ENCODE measurements around the gene STRA8.

Gene STRA8

DNA sequence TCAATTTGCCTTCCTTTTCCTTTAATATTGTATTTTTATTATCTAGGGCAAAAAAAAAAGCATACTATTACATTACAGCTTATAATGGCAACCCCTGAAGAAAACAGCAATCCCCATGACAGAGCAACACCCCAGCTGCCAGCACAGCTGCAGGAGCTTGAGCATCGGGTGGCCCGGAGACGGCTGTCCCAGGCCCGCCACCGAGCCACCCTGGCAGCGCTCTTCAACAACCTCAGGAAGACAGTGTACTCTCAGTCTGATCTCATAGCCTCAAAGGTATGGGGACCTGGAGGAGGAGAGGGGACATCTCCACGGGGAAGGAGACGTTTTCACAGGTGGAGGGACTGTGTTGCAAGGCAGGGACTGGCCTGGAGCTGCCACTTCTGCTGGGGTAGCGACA is 6.8 kb downstream of the STRA8 start:
- no peak for DNase-seq

DNA sequence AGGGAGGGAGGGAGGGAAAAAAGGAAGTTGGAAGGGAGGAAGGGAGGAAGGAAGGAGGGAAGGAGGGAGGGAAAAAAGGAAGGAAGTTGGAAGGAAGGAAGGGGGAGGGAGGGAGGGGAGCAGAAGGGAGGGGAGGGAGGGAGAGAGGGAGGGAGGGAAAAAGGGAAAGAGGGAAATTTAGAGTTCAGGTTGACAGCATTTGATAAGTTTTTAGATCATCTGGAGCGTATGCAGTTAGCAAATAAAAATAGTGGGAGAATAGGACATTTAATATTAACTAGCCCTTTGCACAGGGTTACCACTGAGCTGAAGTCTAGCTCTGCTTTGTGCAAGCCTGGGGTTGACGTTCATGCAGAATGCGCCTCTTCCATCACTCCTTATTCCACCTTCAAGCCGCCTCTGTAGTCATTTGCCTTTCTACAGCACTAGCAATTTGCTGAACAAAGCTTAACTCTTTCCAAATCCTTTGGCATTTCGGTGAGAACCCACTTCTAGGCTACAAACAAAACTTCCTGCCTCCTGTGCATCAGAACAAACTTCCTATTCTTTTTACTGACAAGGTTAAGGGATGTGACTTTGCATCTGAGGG is 8.6 kb downstream of the STRA8 start:
- no peak for DNase-seq

DNA sequence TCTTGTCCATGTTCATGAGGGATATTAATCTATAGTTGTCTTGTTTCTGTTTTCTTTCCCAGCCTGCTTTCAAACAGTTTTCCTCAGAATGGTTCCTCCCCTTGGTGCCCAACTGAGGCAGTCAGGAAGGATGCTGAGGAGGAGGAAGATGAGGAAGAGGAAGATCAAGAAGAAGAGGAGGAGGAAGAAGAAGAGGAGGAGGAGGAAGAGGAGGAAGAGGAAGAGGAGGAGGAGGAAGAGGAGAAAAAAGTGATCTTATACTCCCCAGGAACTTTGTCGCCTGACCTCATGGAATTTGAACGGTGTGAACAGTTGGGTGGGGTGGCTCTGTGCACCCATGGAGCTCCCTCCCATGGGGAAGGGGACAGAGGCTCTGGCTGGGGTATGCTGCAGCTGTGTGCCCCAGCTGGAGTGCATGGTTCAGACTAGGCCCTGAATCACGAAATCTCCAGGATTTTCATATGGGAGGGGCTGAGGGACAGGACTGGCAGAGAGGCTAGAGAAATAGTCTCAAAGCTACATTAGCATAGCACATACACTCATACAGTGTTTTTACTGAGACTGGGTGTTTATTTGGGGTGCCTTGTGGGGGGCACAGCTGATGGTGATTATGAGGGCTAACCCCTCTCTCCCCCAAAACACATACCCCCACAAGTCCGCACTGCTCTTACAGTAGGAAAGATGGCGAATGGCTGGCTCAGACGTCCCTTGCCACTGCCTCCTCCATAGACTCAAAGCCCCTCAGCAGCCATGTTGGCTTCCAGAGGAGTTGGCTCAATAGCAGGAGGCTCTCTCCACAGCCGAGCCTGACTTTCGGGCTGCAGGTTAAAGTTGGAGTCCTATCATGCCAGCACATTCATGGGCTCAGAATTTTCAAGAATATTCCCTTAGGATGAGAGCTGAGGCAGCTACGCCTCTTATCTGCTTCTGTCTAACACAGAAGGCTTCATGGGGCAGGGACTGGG is 11.9 kb downstream of the STRA8 start:
- DNase-seq, result no peak

DNA sequence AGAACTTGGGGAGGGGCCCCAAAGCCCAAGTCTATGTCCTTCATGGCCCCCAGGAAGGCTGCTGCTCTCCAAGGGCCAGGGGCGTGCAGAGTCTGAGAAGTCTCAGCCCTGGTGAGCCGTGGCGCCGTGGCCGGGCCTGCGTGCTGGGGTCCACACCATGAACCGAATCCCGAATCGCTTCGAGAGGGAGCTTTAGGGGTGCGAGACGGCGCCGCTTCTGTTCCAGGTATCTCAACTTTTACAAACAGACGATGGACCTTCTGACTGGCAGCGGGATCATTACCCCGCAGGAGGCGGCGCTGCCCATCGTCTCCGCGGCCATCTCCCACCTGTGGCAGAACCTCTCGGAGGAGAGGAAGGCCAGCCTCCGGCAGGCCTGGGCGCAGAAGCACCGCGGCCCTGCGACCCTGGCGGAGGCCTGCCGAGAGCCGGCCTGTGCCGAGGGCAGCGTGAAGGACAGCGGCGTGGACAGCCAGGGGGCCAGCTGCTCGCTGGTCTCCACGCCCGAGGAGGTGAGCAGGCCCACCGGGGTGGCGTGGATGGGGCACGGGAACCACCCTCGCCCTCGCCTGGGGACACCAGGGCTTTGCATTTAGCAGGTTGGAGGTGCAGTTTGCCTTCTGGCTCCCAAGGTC is 12.7 kb downstream of the STRA8 start:
- no peak for DNase-seq

DNA sequence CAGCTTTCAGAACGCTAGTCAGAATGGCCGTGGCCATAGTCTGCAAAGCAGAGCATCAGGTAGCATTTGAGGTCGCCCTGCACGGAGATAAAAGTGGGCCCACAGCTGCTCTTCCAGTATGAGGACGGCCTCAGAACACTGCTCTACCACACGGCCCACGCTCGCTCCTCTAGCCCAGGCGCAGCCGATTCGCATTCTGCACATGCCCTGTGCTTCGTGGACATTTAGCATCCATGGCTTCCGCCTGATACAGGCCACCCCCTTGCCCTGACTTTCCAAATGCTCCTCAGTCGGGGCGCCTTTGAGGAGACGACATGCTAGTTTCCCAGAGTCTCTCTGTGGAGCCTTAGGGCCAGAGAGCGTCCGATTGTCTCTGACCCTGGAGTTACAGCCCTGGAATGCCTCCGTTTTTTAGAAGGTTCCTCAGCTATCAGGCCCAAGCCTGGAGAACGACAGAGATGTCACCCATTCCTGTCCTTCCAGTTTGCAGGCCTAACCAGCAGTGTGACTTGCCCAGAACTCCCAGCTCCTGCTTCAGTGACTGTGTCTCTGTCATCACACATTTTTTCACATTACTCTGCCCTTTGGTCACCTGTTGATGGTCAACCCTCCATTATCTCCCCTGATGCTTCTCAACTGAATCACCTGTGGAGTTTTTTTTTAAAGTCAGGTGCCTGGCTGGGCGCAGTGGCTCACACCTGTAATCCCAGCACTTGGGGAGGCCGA is 14.3 kb downstream of the STRA8 start:
- no peak for DNase-seq

DNA sequence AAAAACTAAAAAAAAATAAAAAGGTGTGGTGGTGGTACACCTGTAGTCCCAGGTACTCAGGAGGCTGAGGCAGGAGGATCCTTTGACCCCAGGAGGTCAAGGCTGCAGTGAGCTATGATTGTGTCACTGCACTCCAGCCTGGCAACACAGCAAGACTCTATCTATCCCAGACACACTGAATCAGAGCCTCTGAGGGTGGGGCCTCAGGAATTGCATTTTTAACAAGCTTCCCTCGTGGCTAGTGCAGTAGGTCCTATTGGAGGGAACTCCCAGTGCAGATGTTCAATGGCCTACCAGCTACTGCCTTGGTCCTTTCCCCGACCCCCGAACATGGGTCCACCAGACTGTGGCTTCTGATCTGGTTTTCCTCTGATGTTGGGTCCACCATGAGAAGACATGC is 14.9 kb downstream of the STRA8 start:
- no peak for DNase-seq

DNA sequence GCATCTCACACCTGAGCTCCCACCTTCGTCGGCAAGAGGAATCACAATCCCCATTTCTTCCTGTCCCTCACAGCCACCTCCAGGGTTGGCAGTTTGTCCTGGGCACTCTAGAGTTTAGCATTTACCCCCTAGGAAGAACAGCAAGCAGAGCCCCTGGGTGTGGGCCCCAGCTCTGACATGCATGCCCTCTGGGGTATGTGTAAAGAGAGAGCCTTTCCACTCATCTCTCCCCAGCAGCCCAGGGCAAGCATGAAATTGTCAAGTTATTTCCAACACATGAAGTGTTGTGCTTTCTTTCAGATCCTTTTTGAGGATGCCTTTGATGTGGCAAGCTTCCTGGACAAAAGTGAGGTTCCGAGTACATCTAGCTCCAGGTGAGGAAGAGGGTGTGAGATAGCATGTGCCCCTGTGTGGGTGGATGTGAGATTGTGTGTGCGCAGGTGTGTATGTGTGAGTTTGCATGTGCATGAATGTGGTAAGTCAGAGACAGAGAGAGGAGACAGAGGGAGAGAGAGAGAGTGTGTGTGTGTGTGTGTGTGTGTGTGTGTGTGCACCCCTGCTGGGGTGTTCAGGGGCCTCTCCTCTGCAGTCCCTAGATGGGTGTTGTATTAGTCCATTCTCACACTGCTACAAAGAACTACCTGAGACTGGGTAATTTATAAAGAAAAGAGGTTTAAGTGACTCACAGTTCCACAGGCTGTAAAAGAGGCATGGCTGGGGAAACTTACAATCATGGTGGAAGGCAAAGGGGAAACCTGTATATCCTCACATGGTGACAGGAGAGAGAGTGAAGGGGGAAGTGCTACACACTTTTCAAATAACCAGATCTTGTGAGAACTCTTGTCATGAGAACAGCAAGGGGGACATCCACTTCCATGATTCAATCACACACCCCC is 18.1 kb downstream of the STRA8 start:
- peak; percentile 7 for DNase-seq

DNA sequence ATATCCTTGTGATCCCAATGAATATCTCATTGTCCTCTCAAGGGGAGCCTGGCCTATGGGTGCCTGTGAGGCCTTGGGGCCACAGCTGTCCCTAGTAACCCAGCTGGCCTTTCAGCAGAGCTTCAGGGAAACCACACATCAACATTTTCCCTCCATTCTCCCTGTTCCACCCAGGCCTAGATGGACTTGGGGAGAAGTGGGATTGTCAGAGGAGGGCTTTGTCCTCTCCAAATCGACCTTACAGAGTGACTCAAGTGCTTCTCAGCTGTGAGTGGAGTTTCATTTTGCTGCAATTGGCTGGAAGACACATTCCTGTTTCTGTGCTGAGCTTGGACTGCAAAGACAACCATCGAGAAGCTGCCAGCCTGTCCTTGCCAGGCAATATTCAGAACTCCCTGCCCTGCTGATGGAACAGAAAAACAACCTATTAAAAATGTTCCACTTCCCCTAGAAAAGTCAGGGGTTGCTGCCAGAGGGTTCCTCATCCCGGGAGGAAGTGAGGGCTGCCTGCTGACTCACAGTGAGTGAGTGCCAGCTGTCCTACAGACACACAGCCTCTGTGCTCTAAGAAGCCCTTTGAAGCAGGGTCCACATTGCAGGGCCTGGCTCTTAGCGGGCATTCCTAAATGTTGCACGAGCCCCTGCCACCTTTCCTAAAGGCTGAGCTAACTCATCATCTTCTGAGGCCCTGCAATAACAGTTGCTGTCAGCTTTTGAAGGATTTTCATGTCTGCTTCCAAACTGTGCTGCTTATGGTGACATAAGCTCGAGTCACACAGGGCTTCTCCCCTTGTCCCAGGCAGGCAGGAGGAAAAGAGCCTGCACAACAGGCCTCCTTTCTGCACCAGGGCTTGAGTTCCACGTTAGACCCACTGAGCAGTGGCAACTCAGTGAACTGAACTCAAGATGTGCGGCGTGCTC is 20.5 kb downstream of the STRA8 start:
- no peak for DNase-seq

DNA sequence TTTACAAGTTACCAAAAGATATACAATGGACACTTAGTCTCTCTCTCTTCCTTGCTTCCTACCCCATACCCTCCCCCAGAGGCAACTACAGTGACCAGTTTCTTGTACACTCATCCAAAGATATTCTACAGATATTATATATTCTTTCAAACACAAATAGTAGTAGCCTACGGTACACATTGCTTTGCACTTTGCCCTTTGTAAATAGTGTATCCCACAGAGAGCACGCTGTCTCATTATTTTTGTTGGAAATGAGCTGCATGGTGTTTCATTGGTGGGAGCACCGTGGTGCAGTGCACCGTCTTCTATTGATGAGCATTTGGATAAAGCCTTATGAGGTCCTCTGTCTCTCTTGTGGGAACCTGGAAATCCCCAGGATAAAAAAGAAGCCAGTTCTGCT is 24.2 kb downstream of the STRA8 start:
- no peak for DNase-seq

DNA sequence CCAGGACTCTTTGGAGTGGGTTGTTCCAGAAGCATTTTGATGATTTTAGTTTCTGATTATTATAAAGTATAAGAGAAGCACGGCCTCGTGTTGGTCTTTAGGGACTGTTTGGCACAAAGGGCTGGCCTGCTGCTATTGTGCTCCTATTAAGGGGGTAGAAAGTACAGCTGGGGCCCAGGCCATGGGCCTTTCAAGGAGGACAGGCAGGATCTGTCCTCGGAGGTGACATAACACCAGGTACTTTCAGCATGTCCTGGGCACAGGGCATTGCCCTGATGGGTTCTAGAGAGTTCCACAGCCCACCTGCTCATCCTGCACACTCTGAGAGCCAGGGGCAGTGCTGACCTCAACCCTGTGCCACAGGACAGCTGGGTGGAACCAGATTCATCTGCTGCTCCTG is 24.9 kb downstream of the STRA8 start:
- no peak for DNase-seq

DNA sequence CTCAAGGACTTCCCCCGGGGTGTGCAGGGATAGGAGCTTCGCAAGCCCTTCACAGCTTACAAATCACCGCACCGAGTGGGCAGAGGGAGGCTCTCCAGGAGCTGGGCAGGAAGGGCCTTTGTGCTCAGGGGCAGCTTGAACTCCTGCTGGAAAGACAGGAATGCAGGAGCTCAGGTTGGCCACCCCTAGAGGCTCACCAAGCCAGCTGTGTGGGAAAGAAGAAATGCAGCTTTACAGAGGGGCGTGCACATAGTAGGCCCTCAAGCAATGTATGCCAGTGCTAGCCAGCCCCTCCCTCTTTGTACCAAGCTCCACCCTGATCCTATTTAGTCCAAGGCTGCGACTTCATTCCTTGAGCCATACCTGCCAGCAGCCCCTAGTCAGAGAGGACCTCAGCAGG is 26.1 kb downstream of the STRA8 start:
- no peak for DNase-seq

DNA sequence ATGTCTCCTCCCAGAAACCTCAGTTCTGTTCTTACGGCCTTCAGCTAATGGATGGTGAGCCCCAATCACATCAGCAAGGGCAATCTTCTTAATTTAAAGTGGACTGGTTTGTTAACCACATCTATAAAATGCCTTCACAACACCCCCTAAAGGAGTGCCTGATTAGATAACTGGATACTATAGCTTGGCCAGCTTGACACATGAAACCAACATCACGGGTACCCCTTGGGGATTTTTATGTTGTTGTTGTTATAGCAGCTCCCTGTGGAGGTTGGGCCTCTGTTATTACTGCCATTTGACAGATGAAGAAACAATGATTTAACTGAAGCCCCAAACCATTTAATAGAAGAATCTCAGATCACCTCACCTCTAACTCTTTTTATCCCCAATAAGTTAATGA is 26.8 kb downstream of the STRA8 start:
- no peak for DNase-seq

DNA sequence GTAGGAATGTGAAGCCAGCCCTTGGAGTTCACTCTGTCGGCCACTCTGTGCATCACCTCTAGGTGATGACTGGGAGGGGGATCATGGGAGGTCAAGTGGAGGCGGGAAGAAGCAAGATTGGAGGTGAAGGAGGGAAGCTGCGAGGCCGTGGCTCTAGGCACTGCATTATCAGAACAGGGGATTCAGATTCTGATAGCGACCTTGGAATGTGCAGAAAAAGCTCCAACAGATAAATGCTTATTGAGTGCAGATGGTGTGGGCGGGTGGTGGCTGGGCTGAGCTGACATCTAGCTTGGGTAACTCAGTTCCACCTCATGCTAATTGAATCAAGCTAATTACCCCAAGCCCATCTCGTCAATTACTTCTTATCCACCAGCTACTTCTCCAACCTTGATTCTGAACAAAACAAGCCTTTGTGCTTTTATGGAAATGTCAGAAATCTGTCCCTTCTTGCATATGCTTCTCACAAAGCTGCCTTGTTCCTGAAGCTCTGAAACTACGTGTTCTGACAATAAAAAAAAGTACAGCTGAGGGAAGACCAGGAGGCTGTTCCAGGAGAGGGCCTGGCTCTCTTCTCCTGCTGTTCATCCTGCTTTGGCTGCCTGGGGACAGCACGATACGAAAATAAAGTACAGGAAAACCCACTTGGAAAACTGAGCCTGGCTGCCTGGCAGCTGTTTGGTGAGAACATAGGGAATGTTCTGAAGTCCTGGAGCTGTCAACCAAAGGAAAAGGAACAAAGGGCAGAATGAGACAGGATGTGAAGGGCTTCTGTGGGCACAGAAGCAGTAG is 27.5 kb downstream of the STRA8 start:
- DNase-seq, result no peak

DNA sequence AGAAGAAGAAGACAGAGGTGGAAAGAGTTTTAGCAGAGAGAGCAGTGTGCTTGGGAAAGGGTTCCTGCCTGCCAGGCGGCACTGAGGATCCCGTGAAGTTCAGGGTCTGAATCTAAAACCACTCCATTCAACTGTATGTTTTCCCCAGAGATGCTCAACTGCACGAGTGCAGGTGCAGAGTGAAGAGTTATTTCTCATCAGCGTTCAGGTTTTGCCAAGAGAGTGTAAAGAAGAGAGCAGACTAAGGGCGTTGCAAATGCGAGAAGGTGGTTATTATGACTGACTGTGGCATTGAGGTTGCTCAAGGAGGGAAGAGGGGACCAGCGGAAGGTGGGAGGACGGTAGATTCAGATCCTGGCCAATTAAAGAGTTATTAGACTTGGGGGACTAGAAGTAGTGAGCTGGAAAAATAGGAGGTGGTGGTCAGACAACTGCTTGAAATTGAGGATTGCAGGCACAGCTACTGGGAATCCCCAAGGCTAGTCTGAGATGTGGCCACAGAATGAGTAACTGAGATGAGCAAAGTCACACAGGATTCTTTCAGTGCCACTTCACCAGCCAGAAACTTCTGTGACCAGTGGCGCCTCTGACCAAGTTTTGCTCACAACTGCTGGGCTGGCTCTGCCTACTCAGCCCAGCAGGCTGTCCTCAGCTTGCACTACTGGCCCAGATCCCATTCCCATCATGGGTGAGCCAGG is 29.1 kb downstream of the STRA8 start:
- DNase-seq, result no peak

DNA sequence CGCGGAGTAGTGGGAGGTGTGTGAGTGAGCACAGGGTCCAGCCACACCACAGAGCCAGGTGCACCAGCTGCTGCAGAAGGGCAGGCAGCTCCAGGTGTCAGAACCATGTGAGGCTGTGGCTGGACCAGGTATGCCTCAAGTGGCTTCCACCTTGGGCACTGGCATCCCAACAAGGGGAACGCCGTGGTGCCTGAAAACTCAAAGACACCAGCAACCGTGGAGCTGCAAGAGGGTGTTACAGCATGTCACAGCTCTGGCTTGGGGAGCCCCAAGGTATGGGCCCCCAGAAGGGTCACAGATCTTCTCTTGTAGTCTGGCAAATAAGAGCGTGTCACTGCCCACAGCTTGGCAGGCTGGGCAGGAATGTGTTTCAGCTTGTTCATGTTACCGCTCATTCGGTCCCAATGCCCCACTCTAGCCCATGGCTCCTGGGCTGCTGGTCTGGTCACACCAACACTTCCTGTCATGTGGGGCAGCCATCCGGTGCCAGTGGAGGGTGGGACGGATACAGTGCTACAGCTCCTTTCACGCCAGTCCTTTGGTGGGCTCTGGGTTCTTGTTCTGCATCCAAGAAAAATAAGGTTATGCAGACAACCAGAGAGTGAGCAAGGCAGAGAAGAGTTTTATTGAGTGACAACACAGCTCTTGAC is 29.8 kb downstream of the STRA8 start:
- DNase-seq, result no peak

DNA sequence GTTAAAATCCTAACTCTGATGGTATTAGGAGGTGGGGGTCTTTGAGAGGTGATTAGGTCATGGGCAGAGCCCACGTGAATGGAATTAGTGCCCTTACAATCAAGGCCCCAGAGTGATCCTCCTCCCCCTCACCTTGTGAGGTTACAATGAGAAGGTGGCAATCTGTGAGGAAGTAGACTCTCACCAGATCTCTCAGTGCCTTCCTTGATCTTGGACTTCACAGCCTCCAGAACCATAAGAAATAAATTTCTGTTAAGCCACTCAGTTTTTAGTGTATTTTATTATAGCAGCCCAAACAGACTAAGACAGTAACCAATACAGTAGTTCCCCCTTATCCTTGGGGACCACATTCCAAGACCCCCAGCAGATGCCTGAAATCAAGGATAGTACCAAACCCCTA is 32.0 kb downstream of the STRA8 start:
- no peak for DNase-seq

DNA sequence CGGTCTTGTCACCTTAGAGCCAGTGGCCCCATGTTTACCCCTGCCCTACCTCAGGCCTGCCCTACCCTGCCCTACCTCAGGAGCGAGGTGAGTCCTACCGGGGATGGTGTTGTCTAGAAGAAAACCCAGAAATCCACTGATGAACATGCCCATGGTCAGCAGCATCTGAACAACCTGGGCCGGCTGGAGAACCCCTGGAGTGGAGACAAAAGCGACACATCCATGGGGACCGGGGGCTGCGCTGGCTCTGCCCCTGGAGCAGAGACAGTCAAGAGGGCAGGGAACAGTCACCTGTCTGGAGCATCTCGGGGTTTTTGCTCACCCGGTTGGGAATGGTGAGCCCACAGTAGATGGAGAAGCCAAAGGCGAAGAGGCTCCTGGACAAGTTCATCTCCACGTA is 36.3 kb downstream of the STRA8 start:
- DNase-seq, result no peak

DNA sequence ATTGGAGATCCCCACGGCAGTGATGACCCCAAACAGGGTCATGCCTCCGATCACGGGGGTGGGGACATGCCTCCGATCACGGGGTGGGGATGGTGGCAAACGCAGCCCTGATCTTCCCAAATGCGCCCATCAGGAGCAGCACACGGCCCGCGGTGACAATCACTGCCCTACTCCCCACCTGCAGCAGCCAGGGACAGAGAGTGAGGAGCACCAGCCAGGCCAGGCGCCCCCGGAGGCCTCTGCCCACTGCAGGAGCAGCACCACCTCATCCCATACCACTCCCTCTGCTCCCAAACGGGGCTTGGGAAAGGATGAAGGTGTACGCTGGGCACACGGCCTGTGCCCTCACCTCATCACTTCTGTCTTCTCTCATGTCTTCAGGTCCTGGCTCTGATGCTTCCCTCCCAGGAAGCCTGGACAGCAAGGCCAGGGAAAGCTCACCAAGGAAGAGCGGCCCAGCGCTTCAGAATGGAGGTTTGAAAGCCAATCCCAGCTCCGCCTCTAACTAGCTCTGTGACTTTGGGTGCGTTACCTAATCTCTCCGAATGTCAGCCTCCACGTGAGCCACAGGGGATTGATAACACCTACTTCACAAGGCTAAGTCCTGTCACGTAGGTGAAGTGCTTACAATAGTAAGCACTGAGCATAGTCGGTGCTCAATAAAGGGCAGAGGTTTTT is 37.1 kb downstream of the STRA8 start:
- no peak for DNase-seq

DNA sequence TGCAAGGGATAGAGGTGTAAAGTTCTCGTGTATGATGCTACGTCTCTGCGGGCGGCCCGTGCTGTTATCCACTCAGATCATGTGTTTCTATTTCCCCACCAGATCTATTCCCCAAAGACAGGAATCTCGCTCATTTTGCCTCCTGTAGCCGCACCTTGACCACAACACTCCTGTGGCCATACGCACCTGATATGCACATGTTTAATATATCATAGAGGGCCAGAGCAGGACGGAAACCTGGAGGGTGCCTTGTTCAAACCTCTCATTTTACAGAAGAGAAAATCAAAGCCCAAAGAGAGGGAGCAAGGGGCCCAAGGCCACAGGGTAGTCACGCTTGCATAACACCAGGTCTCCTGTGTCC is 37.6 kb downstream of the STRA8 start:
- DNase-seq, result no peak
